Activated naive CD8-positive, alpha-beta T cell (primary cell): ENCODE data around the gene GOLPH3.

Experiments used
- H3K27ac Mint-ChIP-seq: one replicate; pipeline ENCODE4 v1.8.0; 2021; ENCODE audit warnings: mixed read lengths
- H3K27me3 Mint-ChIP-seq: one replicate; pipeline ENCODE4 v1.8.0; 2021; ENCODE audit warnings: mixed read lengths
- H3K36me3 Mint-ChIP-seq: one replicate; pipeline ENCODE4 v1.8.0; 2021; ENCODE audit warnings: mixed read lengths
- H3K4me1 Mint-ChIP-seq: one replicate; pipeline ENCODE4 v1.8.0; 2021; ENCODE audit warnings: low read depth, mixed read lengths
- H3K4me3 Mint-ChIP-seq: one replicate; pipeline ENCODE4 v1.8.0; 2021; ENCODE audit warnings: mild to moderate bottlenecking, mixed read lengths
- H3K9me3 Mint-ChIP-seq: one replicate; pipeline ENCODE4 v1.8.0; 2021; ENCODE audit warnings: low read depth, mixed read lengths

The GOLPH3 gene

DNA sequence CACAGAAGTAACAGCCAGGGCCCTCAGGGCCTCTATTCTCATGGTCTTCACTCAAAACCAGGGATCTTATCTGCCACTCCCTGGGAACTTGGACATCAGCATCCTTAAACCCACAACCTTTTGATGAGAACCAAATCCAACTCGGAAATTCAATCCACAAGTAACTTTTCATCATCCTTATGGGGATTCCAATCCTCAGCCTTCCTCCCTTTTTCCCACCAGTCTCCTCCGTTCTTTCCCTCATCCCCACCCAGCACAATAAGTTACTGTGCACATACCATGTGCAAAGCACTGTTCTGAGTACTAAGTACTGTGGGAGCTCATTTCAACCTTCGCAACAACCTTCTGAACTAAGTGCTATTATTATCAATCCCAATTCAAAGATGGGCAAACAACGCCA lies 17.0 kb downstream of the GOLPH3 start:
- no peaks in the 10 kb centered on the region for H3K9me3 Mint-ChIP-seq
- no peaks in the 10 kb centered on the region for H3K36me3 Mint-ChIP-seq
- no peaks in the 10 kb centered on the region for H3K27me3 Mint-ChIP-seq
- no peak overlapping the region for H3K27ac Mint-ChIP-seq
- peaks cover 36% of the 10 kb centered on the region for H3K4me1 Mint-ChIP-seq
- no peak overlapping the region for H3K4me3 Mint-ChIP-seq

DNA sequence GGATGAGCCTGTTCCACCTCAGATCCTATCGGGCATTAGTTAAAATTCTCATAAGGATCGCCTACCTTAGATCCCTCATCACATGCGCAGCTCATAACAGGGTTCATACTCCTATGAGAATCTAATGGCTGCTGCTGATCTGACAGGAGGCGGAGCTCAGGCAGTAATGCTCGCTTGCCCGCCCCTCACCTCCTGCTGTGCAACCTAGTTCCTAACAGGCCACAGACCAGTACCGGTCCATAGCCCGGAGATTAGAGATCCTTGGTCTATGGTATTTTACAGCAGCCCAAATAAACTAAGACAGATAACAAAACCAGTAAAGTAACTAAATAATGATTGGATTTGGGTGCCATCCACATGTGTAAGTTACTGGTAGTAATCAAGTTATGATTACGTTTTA lies 17.5 kb downstream of the GOLPH3 start:
- no peaks in the 10 kb centered on the region for H3K27me3 Mint-ChIP-seq
- H3K4me3 Mint-ChIP-seq: no peak overlapping the region
- H3K27ac Mint-ChIP-seq: peak overlapping the region; percentile 41
- no peaks in the 10 kb centered on the region for H3K9me3 Mint-ChIP-seq
- H3K4me1 Mint-ChIP-seq: peaks cover 39% of the 10 kb centered on the region
- H3K36me3 Mint-ChIP-seq: peaks cover 2% of the 10 kb centered on the region

DNA sequence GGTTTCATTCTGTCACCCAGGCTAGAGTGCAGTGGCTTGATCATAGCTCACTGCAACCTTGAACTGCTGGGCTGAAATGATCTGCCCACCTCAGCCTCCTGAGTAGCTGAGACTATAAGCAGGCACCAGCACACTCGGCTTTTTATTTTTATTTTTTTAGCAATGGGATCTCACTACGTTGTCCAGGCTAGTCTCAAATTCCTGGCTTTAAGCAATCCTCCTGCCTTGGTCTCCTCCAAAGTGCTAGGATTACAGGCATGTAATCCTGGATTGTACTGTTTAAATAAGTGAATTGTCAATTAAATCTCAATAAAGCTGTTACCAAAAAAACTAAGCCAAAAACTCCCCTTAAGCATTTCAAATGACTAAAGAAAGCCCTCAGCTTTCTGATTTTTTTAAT lies 18.9 kb downstream of the GOLPH3 start:
- Mint-ChIP-seq H3K4me3 (no peak overlapping the region), H3K4me1 (peaks cover 40% of the 10 kb centered on the region), H3K27ac (no peak overlapping the region), H3K9me3 (no peaks in the 10 kb centered on the region), H3K27me3 (no peaks in the 10 kb centered on the region), H3K36me3 (peaks cover 3% of the 10 kb centered on the region)

DNA sequence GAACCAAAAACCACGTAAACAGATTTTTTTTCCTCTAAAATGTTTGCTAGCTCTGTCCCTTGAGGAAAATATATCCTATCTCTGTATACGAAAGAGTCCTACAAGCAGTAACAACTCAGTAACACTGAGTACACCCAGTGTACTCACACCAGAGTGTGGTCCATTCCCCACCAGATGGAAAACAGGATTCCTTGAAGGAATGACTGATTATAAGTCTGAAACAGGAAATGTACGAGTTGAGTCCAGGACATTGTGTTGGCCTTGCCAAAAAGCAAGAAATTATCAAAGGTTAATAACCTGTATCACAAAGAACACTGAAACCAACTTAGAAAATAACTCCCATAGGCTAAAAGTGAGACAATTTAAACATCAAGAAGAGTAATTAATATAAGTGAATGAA lies 20.4 kb downstream of the GOLPH3 start:
- no peaks in the 10 kb centered on the region for H3K9me3 Mint-ChIP-seq
- H3K36me3 Mint-ChIP-seq: peaks cover 6% of the 10 kb centered on the region
- peaks cover 48% of the 10 kb centered on the region for H3K4me1 Mint-ChIP-seq
- no peak overlapping the region for H3K4me3 Mint-ChIP-seq
- no peaks in the 10 kb centered on the region for H3K27me3 Mint-ChIP-seq
- H3K27ac Mint-ChIP-seq: no peak overlapping the region

DNA sequence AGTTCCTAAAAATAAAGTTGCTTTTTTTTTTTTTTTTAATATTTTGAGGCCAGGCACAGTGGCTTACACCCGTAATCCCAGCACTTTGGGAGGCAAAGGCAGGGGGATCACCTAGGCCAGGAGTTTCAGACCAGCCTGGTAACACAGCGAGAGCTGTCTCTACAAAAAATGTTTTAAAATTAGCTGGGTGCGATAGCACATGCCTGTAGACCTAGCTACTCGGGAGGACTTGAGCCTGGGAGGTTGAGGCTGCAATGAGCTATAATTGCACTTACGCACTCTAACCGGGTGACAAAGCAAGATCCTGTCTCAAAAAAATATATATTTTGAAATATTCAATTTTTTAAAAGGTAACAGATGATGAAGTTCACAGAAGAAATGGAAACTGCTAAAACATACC lies 22.9 kb downstream of the GOLPH3 start:
- Mint-ChIP-seq H3K27me3 (no peaks in the 10 kb centered on the region), H3K9me3 (no peaks in the 10 kb centered on the region), H3K36me3 (peaks cover 6% of the 10 kb centered on the region), H3K4me3 (no peak overlapping the region), H3K4me1 (peaks cover 66% of the 10 kb centered on the region), H3K27ac (no peak overlapping the region)

DNA sequence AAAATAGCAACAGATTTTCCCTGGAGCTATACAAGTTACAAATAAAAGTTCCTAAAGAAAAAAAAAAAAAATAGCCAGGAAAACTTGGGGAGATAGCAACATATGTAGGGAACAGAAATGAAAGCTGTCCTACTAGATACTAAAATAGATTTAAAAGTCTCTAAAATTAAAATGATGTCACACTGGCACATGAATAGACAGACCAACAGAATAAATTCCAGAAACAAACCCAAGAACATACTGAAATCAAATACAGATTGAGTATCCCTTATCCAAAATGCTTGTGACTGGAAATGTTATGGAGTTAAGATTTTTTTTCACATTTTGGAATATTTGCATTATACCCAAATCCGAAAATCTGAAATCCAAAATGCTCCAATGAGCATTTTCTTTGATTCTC lies 23.8 kb downstream of the GOLPH3 start:
- peaks cover 6% of the 10 kb centered on the region for H3K36me3 Mint-ChIP-seq
- H3K4me1 Mint-ChIP-seq: peaks cover 69% of the 10 kb centered on the region
- no peak overlapping the region for H3K4me3 Mint-ChIP-seq
- H3K27me3 Mint-ChIP-seq: no peaks in the 10 kb centered on the region
- no peak overlapping the region for H3K27ac Mint-ChIP-seq
- H3K9me3 Mint-ChIP-seq: no peaks in the 10 kb centered on the region

DNA sequence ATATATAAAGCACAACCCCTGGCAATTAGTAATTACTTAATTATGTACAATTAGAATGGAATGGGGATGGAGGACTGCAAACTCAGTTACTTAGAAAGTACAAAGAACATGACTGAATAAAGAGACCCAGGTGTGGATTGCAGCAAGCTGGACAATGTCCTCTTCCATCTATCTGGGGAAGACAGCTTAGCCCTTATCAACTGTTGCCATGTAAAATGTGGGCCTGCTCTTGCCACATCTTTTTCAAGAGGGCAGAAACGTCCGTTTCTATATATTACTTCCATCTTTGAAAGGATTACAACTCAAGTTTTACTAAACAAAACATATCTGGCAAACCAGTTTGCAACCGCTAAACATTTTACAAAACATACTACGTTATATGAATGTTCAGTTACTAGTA lies 26.2 kb downstream of the GOLPH3 start:
- Mint-ChIP-seq H3K4me3 (no peak overlapping the region), H3K4me1 (peaks cover 63% of the 10 kb centered on the region), H3K27me3 (no peaks in the 10 kb centered on the region), H3K9me3 (no peaks in the 10 kb centered on the region), H3K27ac (no peak overlapping the region), H3K36me3 (peaks cover 6% of the 10 kb centered on the region)

DNA sequence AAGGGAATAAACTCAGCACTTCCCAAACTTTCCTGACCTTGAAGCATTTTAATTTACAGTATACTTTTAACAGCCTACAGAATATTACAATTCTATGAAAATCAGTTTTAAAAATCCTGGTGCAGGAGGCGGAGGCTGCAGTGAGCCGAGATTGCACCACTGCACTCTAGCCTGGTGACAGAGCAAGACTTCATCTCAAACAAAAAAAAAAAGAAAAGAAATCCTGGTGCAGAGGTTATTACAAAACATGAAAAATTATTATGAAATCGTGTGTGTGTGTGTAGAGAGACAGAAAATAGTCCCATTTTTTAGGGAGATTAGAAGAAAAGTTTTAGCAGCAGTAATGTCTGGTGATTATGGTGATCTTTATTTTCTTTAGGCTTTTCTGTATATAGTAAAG lies 26.9 kb downstream of the GOLPH3 start:
- Mint-ChIP-seq H3K4me3 (no peak overlapping the region), H3K36me3 (peaks cover 6% of the 10 kb centered on the region), H3K27ac (peak overlapping the region; percentile 41)

DNA sequence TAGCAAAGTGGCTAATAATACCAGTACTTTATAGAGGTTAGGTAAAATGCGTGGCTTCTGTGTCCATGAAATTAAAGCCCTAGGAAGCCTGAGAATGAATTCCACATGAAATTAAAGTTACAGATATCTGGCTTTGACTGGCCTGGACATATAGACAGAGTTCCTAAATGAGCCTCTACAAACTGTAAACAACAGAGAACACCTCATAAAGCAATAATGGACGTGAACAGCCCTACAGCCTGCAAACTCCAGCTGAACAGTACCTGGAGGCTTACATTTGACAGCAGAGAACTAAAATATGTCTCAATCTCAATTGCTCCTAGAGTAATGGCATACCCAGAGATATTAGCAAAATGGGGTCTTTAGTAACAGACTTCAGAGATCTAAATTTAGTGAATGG lies 28.7 kb downstream of the GOLPH3 start:
- H3K27me3 Mint-ChIP-seq: no peaks in the 10 kb centered on the region
- no peaks in the 10 kb centered on the region for H3K9me3 Mint-ChIP-seq
- H3K4me1 Mint-ChIP-seq: peaks cover 52% of the 10 kb centered on the region
- peaks cover 6% of the 10 kb centered on the region for H3K36me3 Mint-ChIP-seq
- H3K27ac Mint-ChIP-seq: peak overlapping the region; percentile 73
- no peak overlapping the region for H3K4me3 Mint-ChIP-seq

More for the DNA sequence above, 26.9 kb downstream of the GOLPH3 start:
- H3K9me3 Mint-ChIP-seq: no peaks in the 10 kb centered on the region
- H3K27me3 Mint-ChIP-seq: no peaks in the 10 kb centered on the region
- peaks cover 59% of the 10 kb centered on the region for H3K4me1 Mint-ChIP-seq

DNA sequence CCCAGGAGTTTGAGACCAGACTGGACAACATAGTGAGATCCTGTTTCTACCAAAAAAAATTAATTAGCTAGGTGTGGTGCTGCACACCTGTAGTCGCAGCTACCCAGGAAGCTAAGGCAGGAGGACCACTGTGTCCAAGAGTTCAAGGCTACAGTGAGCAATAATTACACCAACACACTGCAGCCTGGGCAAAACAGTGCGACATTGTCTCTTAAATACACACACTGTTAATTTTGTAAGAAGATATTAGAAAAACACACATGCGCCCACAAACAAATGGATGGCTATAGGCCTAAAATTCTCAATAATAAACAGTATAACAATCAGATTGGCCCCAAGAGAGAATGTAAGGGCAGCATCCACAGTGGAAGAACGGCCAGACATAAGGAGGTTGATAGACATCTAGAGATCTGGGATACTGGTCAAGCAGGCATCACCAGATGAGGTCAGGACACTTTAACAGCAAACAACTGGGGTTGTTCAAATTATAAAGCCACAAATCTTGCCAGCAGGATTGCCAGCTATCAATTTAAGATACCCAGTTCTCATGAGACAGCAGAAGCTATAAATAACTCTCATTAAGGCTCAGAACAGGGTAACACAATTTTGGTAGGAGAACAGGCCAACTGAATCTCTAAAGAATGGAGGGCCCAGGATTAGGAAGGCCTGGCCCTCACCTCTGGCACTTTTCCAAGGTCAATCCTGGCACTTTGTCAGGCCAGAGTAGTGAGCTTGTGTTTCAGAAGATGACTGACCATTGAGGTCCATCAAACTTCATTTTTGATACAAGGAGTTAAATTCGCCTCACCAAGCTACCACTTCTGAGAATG lies 29.5 kb downstream of the GOLPH3 start:
- H3K9me3 Mint-ChIP-seq: no peaks in the 10 kb centered on the region
- H3K27ac Mint-ChIP-seq: peak overlapping the region; percentile 73
- peaks cover 6% of the 10 kb centered on the region for H3K36me3 Mint-ChIP-seq

DNA sequence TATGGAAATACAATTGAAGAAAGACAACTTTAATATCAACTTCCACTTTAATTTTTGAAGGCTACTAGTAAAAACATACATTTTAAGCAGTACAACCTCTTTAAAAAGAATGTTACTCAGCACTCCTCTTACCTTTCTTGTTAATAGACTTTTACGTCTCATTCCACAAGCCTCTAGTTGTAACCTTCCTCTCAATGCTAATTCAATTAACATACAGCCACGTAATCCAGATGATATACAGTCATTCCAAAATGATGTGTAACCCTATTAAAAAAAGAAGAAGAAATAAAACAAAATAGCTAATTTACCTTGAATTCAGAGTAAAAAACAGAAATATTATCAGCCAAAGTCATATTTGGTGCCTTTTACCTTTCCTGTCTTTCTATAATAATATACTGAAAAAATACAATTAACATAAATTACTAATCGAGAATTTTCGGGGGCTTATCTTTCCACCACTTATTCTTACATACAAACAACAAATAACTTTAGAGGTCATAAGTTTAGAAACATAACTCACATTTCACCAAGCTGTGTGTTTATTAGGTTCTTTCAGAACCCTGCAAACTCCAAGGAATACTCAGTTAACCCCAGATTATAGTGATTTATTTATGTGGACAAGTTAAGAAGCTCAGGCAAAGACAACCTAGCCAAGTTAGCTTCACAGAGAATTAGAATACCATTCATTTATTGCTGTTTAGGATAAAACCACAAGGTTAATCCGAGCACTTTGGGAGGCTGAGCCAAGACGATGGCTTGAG lies 30.3 kb downstream of the GOLPH3 start:
- peak overlapping the region; percentile 7 for H3K27ac Mint-ChIP-seq
- no peaks in the 10 kb centered on the region for H3K27me3 Mint-ChIP-seq
- H3K4me1 Mint-ChIP-seq: peaks cover 53% of the 10 kb centered on the region
- no peak overlapping the region for H3K4me3 Mint-ChIP-seq
- peaks cover 3% of the 10 kb centered on the region for H3K36me3 Mint-ChIP-seq
- H3K9me3 Mint-ChIP-seq: no peaks in the 10 kb centered on the region

More for the DNA sequence above, 29.5 kb downstream of the GOLPH3 start:
- peaks cover 53% of the 10 kb centered on the region for H3K4me1 Mint-ChIP-seq
- H3K27me3 Mint-ChIP-seq: no peaks in the 10 kb centered on the region
- H3K4me3 Mint-ChIP-seq: no peak overlapping the region

DNA sequence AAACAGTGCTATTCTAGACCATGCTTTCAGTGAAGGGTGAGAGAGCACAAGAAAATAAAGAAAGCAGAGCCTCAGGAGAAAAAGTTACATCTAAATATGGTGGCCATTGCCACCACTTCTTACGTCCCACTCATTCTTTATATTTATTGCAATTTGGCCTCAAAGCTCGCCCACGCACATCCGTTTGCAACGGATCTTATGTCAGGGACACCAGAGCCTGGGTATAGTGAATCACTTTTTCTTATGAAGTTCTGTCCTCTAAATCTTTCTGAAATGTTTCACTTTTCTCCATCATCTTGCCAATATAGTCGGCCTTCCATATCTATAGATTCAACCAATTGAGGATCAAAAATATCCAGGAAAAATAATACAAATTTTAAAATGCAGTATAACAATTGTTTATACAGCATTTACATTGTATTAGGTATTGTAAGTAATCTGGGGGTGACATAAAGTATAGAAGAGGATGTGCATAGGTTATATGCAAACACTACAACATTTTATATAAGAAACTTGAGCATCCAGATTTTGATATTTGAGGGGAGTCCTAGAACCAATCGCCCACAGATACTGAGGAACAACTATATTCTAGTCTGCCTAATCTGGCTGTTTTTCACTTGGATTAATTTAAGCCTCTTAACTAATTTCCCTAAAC lies 35.2 kb downstream of the GOLPH3 start:
- H3K9me3 Mint-ChIP-seq: no peaks in the 10 kb centered on the region
- no peaks in the 10 kb centered on the region for H3K27me3 Mint-ChIP-seq
- peak overlapping the region; percentile 65 for H3K27ac Mint-ChIP-seq
- H3K36me3 Mint-ChIP-seq: peaks cover 12% of the 10 kb centered on the region
- H3K4me3 Mint-ChIP-seq: peak overlapping the region; percentile 42
- H3K4me1 Mint-ChIP-seq: peaks cover 24% of the 10 kb centered on the region

DNA sequence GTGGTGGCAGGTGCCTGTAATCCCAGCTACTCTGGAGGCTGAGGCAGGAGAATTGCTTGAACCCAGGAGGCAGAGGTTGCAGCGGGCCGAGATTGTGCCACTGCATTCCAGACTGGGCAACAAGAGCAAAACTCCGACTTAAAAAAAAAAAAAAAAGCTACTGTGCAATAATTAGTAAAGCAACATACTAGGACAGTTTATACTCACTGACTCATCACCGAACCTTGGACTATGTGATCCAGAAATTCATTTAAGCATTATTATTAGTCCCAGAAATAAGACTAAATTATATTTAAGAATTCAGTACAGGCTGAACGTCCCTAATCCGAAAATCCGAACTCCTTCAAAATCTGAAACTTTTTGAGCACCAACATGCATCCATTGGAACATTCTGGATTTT lies 37.8 kb downstream of the GOLPH3 start:
- Mint-ChIP-seq H3K9me3 (no peaks in the 10 kb centered on the region), H3K27ac (no peak overlapping the region), H3K27me3 (no peaks in the 10 kb centered on the region), H3K4me1 (peaks cover 31% of the 10 kb centered on the region), H3K4me3 (no peak overlapping the region), H3K36me3 (peaks cover 12% of the 10 kb centered on the region)

DNA sequence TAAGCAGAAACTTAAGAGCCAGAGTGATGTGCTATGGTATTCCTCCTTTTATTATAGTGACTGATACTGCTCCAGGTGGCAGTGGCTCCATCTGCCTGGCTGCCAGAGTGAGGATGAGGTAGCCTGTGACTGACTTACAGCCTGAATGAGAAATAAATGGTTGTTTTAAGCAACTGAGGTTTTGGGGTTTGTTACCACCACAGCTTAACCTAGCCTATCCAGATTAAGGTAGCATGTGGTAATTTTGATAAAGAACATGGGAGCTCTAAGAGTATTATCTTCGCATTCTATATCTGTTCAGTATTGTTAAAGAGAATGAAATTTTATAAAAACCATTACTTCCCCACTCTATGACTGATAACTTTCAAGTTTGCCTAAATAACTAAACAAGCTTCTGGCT lies 39.0 kb downstream of the GOLPH3 start:
- Mint-ChIP-seq H3K27me3 (no peaks in the 10 kb centered on the region), H3K36me3 (peaks cover 13% of the 10 kb centered on the region), H3K4me1 (peaks cover 34% of the 10 kb centered on the region), H3K27ac (peak overlapping the region; percentile 81), H3K9me3 (no peaks in the 10 kb centered on the region), H3K4me3 (no peak overlapping the region)

DNA sequence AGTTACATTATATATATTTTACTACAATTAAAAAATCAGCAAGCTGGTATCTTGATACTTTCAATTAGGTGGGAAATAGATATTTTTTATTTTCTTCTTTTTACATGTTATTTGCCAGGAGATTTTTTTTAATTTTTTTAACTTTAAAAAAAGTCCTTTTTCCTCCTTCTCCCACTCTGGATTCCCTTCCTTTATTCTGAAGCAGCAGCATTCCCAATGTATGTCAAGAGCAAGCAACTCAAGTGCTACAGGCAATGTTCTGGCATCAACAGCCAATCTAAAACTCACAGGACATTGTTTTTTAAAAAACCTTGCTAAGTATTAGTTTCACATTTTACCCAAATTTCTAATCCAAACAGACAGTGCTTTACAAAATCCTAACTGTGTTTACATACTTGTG lies 41.4 kb downstream of the GOLPH3 start:
- no peaks in the 10 kb centered on the region for H3K9me3 Mint-ChIP-seq
- no peak overlapping the region for H3K4me3 Mint-ChIP-seq
- H3K27me3 Mint-ChIP-seq: no peaks in the 10 kb centered on the region
- H3K27ac Mint-ChIP-seq: peak overlapping the region; percentile 54
- H3K36me3 Mint-ChIP-seq: peaks cover 10% of the 10 kb centered on the region
- H3K4me1 Mint-ChIP-seq: peaks cover 26% of the 10 kb centered on the region
